K562 treated with DMSO at 1 percent for 4 hours (cell line): ENCODE data around the gene CCDC184. TPM values are rescaled to one million over a fixed set of nuclear protein-coding genes. Genes with fewer than 3 reads are reported as not detected.

Experiments used
- total RNA-seq: library from RNA; unstranded; fragments of 300-600 nt; gene quantifications from 2 replicates; pipeline ENCODE4 v1.2.3, GENCODE V29; 2022; ENCODE audit not compliant: insufficient read depth

The CCDC184 gene
- total RNA-seq: not detected in 2 replicates

DNA sequence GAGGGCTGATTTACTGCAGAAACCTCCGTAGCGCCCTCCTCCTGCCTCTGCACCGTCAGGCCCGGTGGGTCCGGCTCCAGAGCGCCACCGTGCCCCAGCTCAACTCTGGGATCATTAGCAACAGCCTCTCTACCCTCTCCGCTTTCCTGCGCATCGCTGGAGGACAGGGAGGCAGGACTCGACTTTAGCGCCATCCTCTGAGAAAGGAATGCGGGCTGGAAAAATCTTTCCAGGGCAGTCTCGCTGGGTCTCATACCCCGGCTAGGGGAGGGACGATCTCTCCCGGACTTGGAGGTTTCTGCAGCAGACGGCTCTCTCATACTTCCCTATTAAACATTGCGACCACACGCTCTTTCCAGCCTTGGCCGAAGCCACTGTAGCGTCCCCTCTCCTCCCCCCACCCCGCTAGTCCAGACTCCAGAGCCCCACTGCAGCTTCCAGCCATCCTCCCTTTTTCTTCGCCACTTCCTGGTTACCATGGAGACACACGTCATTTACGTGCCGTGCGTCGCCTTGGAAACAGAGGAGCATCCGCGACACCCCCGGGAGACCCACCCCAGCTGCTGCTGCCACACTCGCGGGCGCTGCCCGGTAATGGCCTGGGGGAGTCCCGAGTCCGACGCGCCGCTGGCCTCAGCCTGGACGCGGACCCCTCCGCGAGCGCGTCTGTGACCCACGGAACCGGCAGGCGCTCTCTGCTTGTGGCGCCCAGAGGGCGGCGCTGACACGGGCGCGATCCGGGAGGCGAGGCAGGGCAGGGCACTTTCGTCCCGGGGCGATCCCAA is at the start of gene CCDC184:
TSS of gene CCDC184 (plus strand) at position 554 of the 785 bp plus-strand sequence. CDS start 479 bp downstream, outside the sequence.

DNA sequence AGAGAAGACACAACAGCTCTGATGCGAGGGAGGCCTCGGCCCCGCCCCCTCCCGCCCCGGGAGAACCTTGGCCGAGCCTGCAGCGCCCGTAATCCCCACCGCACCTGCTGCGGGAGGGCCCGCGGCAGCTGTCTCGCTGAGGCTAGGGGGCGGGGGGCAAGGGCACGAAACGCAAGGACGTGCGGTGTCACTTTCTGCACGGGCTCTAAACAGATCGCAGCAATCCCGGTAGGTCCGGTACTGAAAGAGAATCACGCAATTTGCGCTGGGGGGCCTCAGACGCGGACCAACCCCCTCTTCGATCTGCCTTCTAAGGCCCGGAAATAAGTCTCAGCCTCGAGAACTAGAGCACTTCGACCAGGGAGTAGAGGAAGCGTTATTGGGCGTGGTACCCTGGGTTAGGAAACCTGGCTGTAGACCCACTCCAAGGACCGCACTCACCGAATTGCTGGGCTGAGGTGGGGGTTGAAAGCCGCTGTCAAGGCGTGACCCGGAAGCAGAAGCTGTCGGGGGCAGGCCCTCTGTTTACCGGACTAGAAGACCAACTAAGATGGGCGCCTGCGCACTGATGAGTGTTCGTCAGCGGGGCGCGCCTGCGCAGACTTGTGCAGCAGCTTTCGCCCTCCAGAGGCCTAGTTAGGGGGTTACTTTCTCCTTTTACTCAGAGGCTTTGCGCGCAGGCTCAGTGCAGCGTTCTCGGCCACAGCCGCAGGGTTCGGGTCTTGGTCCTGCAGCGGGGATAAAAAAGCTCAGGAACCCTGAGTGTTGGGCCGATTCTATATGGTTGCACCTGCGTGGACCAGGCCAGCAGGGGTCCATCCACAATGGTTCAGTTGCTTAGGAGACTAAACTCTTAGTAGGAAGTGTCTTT is 26.2 kb upstream of the CCDC184 start, which contains the start of gene ASB8:
TSS of gene ASB8 (minus strand) at position 498 of the 871 bp plus-strand sequence. CDS start 4,019 bp downstream, outside the sequence.

DNA sequence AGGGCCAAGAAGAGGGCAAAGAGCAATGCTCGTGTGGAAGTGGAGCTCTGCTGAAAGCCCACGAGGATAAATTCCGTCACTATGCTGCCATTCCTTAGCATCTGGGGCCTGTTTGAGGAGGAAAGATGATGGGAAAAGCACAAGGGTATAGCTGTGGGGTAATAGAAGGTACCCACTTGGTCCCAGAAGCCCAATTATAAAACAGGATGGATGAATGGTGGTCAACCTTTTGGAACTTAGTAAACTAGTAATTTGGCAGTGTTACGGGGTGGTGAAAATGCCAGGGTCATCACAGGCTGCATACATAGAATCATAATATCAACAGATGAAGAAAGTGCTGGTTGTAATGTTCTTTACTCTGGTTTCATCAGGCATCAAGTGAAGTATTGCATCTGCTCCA is 19.7 kb downstream of the CCDC184 start, which contains the start of gene OR10AD1:
TSS of gene OR10AD1 (minus strand) at position 101 of the 400 bp plus-strand sequence. CDS start at position 101, 0 bp downstream.

Other genes starting within 250 kb of the CCDC184 start
- 89.3 and 92.9 TPM in 2 replicates for gene TMEM106C, start 220.0 kb upstream of the CCDC184 start, total RNA-seq
- gene COL2A1, start 179.2 kb upstream of the CCDC184 start, total RNA-seq: not detected in 2 replicates
- gene SENP1, start 77.6 kb upstream of the CCDC184 start, total RNA-seq: 9.0 and 13.4 TPM in 2 replicates
- 18.5 and 22.6 TPM in 2 replicates for gene PFKM, start 64.3 kb upstream of the CCDC184 start, total RNA-seq
- gene ASB8, start 26.1 kb upstream of the CCDC184 start, total RNA-seq: 16.9 and 23.7 TPM in 2 replicates
- gene OR10AD1, start 19.6 kb downstream of the CCDC184 start, total RNA-seq: not detected in 2 replicates
- 6.4 and 10.2 TPM in 2 replicates for gene ZNF641, start 167.3 kb downstream of the CCDC184 start, total RNA-seq